CD14-positive monocyte (primary cell): ENCODE measurements around the gene FBXW7. TPM values are rescaled to one million over a fixed set of nuclear protein-coding genes. Genes with fewer than 3 reads are reported as not detected.

ENCODE experiments used
- DNase-seq, 3 donors: peaks; one replicate each; pipeline ENCODE4 v3.0.0-alpha.2; 2011 to 2022
- H2AFZ ChIP-seq: 2 replicates; pipeline ENCODE4 v1.6.0; 2012; ENCODE audit warnings: mild to moderate bottlenecking, low read depth, low read length, inconsistent platforms; ENCODE audit not compliant: insufficient read depth, poor library complexity, severe bottlenecking
- H3K27ac ChIP-seq, 2 donors: 1 replicate in 1 of 2; 2 replicates in 1 of 2; pipeline ENCODE4 v1.5.1; 2012 to 2013; ENCODE audit warnings: low read length in 2 of 2, control low read depth in 1 of 2, inconsistent platforms in 1 of 2, low read depth in 1 of 2, mild to moderate bottlenecking in 1 of 2
- H3K27me3 ChIP-seq, 2 donors: one replicate each; pipeline versions ENCODE4 v1.6.0 to v1.6.1; 2011 to 2013; ENCODE audit warnings: low read length in 2 of 2; ENCODE audit not compliant: control insufficient read depth in 2 of 2, insufficient read depth in 2 of 2
- H3K36me3 ChIP-seq, 2 donors: replicated peaks in 1 of 2; 1 replicate in 1 of 2; 2 replicates in 1 of 2; pipeline versions ENCODE4 v1.5.1 to v1.6.1; 2012 to 2013; ENCODE audit warnings: low read length in 2 of 2, control low read depth in 1 of 2, inconsistent platforms in 1 of 2, mild to moderate bottlenecking in 1 of 2; ENCODE audit not compliant: insufficient read depth in 2 of 2, control insufficient read depth in 1 of 2
- H3K4me1 ChIP-seq, 2 donors: 1 replicate in 1 of 2; 2 replicates in 1 of 2; pipeline versions ENCODE4 v1.5.1 to v1.6.1; 2012 to 2013; ENCODE audit warnings: low read length in 2 of 2, control low read depth in 1 of 2, inconsistent platforms in 1 of 2, mild to moderate bottlenecking in 1 of 2, moderate library complexity in 1 of 2; ENCODE audit not compliant: insufficient read depth in 2 of 2, control insufficient read depth in 1 of 2
- H3K4me2 ChIP-seq: replicated peaks from 2 replicates; pipeline ENCODE3; 2012; ENCODE audit warnings: low read length, moderate library complexity, mild to moderate bottlenecking; ENCODE audit not compliant: poor library complexity, severe bottlenecking; ENCODE audit errors: extremely low read depth
- H3K4me3 ChIP-seq, 3 experiments: fragments of 200-600 bp in 1 of 3; sonication (generic) in 1 of 3; replicated peaks in 1 of 3; 1 replicate in 2 of 3; 2 replicates in 1 of 3; pipeline ENCODE4 v1.5.1; 2011 to 2013; ENCODE audit warnings: low read length in 3 of 3, mild to moderate bottlenecking in 3 of 3, control low read depth in 2 of 3, low read depth in 2 of 3, inconsistent platforms in 1 of 3, moderate library complexity in 1 of 3
- H3K79me2 ChIP-seq: 2 replicates; pipeline ENCODE4 v1.6.0; 2012; ENCODE audit warnings: mild to moderate bottlenecking, control low read depth, inconsistent platforms, low read length, moderate library complexity; ENCODE audit not compliant: insufficient read depth
- H3K9ac ChIP-seq: 2 replicates; pipeline ENCODE4 v1.6.0; 2017; ENCODE audit warnings: low read length, mild to moderate bottlenecking; ENCODE audit not compliant: insufficient read depth, poor library complexity, severe bottlenecking
- H3K9me3 ChIP-seq, 2 donors: replicated peaks in 1 of 2; 1 replicate in 1 of 2; 2 replicates in 1 of 2; pipeline versions ENCODE4 v1.5.1 to v1.6.1; 2012 to 2013; ENCODE audit warnings: low read length in 2 of 2, control low read depth in 1 of 2; ENCODE audit not compliant: control insufficient read depth in 1 of 2, insufficient read depth in 1 of 2
- H4K20me1 ChIP-seq: 2 replicates; pipeline ENCODE4 v1.6.0; 2012; ENCODE audit warnings: mild to moderate bottlenecking, low read length, control low read depth, moderate library complexity; ENCODE audit not compliant: insufficient read depth
- H3K27ac Mint-ChIP-seq, 7 donors: one replicate each; pipeline ENCODE4 v1.8.0; 2020; ENCODE audit warnings: mild to moderate bottlenecking in 7 of 7, mixed read lengths in 7 of 7, moderate library complexity in 6 of 7, inconsistent platforms in 2 of 7
- H3K27me3 Mint-ChIP-seq, 3 donors: one replicate each; pipeline ENCODE4 v1.8.0; 2021 to 2022; ENCODE audit warnings: low read depth in 3 of 3, mild to moderate bottlenecking in 3 of 3, mixed read lengths in 3 of 3, moderate library complexity in 3 of 3, inconsistent platforms in 1 of 3
- H3K36me3 Mint-ChIP-seq, 2 donors: one replicate each; pipeline ENCODE4 v1.8.0; 2020; ENCODE audit warnings: mixed read lengths in 2 of 2, inconsistent platforms in 1 of 2, mild to moderate bottlenecking in 1 of 2
- H3K4me1 Mint-ChIP-seq: one replicate; pipeline ENCODE4 v1.8.0; 2020; ENCODE audit warnings: mild to moderate bottlenecking, mixed read lengths
- H3K4me3 Mint-ChIP-seq, 2 donors: one replicate each; pipeline ENCODE4 v1.8.0; 2020; ENCODE audit warnings: mild to moderate bottlenecking in 2 of 2, mixed read lengths in 2 of 2, moderate library complexity in 1 of 2
- H3K9me3 Mint-ChIP-seq, 7 donors: one replicate each; pipeline ENCODE4 v1.8.0; 2020 to 2022; ENCODE audit warnings: mixed read lengths in 7 of 7, mild to moderate bottlenecking in 6 of 7, moderate library complexity in 6 of 7, inconsistent platforms in 2 of 7
- CTCF ChIP-seq: fragments of 200-600 bp; IDR thresholded peaks from one replicate; pipeline ENCODE4 v1.8.0; 2022; ENCODE audit warnings: antibody characterized with exemption, mild to moderate bottlenecking
- WGBS: methylation state at CpG from one replicate; pipeline ENCODE4 v1.1.5; 2013; ENCODE audit warnings: missing lambda C conversion rate; ENCODE audit not compliant: insufficient coverage; 5-methylcytosine and 5-hydroxymethylcytosine counted together
- intact Hi-C, 2 donors: fragments of 100-400 bp; cut with micrococcal nuclease; formaldehyde crosslinking; loops; one replicate each; pipeline versions ENCODE4 v1.15.0 to v1.15.1; 2023
- polyA plus RNA-seq, 3 donors: library from polyadenylated mRNA; depleted of rRNA in 1 of 3; unstranded in 2 of 3; stranded (reverse) in 1 of 3; fragments of 300-500 nt in 2 of 3; fragments of >200 nt in 1 of 3; fragmentation: Illumina TruSeq in 2 of 3; gene quantifications; 1 replicate in 2 of 3; 2 replicates in 1 of 3; pipeline ENCODE4 v1.2.3, GENCODE V29; 2012 to 2021

The FBXW7 gene
- polyA plus RNA-seq, 3 donors: 25.1 to 44.9 (median 35.6) TPM

GRCh38 chr4:152577708-152578396, 42.0 kb upstream of the FBXW7 start:
- H3K4me1 Mint-ChIP-seq: peaks cover 18% of the 10 kb centered on the region
- H3K27me3 Mint-ChIP-seq: peaks cover 1 to 4% (median 2%) of the 10 kb centered on the region in 3 donors
- DNase-seq: peak; percentile 39 to 53 (median 47)
- intact Hi-C loops: no loop called here
- Histone ChIP-seq H3K27me3 (no peaks in the 10 kb centered on the region), H3K4me2 (no peak overlapping the region), H3K9me3 (no peaks in the 10 kb centered on the region), H3K4me3 (no peak overlapping the region), H3K36me3 (no peaks in the 10 kb centered on the region), H3K4me1 (peaks cover 16 to 22% of the 10 kb centered on the region in 2 donors), H4K20me1 (no peaks in the 10 kb centered on the region), H3K79me2 (no peaks in the 10 kb centered on the region), H3K27ac (peak overlapping the region in 1 of 2 donors; percentile 55), H2AFZ (no peak overlapping the region), H3K9ac (no peak overlapping the region)
- H3K36me3 Mint-ChIP-seq: no peaks in the 10 kb centered on the region
- H3K4me3 Mint-ChIP-seq: peak overlapping the region in 1 of 2 donors; percentile 26
- WGBS: 100% methylated on average over 3 of the region's 6 CpGs
- peaks cover 0 to 2% (median 0%) of the 10 kb centered on the region in 7 donors for H3K9me3 Mint-ChIP-seq
- TF ChIP-seq CTCF: no peak
- H3K27ac Mint-ChIP-seq: peak overlapping the region in 5 of 7 donors; percentile 37 to 70 (median 52)

- Histone ChIP-seq H3K4me3 (no peak overlapping the region), H3K36me3 (no peaks in the 10 kb centered on the region), H2AFZ (no peak overlapping the region), H3K9me3 (no peaks in the 10 kb centered on the region), H3K4me1 (peaks cover 24 to 28% of the 10 kb centered on the region in 2 donors), H3K27ac (no peak overlapping the region), H3K27me3 (no peaks in the 10 kb centered on the region), H3K9ac (no peak overlapping the region), H3K4me2 (no peak overlapping the region), H3K79me2 (no peaks in the 10 kb centered on the region), H4K20me1 (no peaks in the 10 kb centered on the region)
- no peak for DNase-seq
- intact Hi-C loops: no loop called here
- H3K4me1 Mint-ChIP-seq: peaks cover 25% of the 10 kb centered on the region
- no peak for TF ChIP-seq CTCF
- H3K9me3 Mint-ChIP-seq: peaks cover 0 to 2% (median 0%) of the 10 kb centered on the region in 7 donors
- no peaks in the 10 kb centered on the region for H3K36me3 Mint-ChIP-seq
- no CpG with 5 or more reads among the region's 1 CpG for WGBS
- peaks cover 2 to 4% (median 3%) of the 10 kb centered on the region in 3 donors for H3K27me3 Mint-ChIP-seq
- no peak overlapping the region for H3K4me3 Mint-ChIP-seq
- H3K27ac Mint-ChIP-seq: no peak overlapping the region
Measured at GRCh38 chr4:152575533-152575932, 39.6 kb upstream of the FBXW7 start.
